ENCODE results near the gene DGAT2. TPM values are rescaled to one million over a fixed set of nuclear protein-coding genes. Genes with fewer than 3 reads are reported as not detected.

DGAT2 gene, protein sequence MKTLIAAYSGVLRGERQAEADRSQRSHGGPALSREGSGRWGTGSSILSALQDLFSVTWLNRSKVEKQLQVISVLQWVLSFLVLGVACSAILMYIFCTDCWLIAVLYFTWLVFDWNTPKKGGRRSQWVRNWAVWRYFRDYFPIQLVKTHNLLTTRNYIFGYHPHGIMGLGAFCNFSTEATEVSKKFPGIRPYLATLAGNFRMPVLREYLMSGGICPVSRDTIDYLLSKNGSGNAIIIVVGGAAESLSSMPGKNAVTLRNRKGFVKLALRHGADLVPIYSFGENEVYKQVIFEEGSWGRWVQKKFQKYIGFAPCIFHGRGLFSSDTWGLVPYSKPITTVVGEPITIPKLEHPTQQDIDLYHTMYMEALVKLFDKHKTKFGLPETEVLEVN
- total RNA-seq (2022; extraction: Qiagen RNA extraction; ENCODE audit: low read depth): 1.4 to 2.2 TPM (median 1.7 TPM) in 5 replicates

DNA sequence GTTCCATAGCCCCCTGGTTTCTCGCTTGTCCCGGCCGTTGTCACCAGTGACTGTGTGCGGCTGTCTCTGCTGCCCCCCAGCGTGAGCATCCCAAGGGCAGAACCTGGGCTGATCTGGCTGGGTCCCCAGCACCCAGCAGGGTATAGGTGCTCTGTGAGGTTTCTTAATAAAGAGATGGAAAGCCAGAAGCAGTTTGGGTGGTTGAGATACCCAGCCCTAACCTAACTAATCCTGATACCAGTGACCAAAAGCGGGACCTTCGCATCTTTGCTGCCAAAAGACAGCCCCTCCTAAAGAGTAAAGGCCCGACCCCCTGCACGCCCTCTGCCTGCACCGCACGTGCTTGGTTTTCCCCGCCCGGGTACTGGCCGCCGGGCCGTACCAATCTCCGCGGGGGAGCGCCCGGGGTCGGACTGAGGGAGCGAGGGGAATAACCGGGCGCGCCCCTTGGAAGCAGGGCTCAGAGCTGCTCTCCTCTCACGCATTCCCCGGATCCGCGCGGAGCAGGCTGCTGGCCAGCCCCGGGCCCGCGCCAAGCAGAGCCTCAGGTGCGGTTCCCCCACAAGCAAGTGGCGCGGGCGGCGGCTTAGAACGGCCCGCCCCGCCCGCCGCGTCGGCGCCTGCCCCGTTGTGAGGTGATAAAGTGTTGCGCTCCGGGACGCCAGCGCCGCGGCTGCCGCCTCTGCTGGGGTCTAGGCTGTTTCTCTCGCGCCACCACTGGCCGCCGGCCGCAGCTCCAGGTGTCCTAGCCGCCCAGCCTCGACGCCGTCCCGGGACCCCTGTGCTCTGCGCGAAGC, at the start of gene DGAT2:
DGAT2 (plus strand) TSS at position 667 of the 797 bp plus-strand sequence. CDS start 214 bp downstream, outside the sequence.

DNA sequence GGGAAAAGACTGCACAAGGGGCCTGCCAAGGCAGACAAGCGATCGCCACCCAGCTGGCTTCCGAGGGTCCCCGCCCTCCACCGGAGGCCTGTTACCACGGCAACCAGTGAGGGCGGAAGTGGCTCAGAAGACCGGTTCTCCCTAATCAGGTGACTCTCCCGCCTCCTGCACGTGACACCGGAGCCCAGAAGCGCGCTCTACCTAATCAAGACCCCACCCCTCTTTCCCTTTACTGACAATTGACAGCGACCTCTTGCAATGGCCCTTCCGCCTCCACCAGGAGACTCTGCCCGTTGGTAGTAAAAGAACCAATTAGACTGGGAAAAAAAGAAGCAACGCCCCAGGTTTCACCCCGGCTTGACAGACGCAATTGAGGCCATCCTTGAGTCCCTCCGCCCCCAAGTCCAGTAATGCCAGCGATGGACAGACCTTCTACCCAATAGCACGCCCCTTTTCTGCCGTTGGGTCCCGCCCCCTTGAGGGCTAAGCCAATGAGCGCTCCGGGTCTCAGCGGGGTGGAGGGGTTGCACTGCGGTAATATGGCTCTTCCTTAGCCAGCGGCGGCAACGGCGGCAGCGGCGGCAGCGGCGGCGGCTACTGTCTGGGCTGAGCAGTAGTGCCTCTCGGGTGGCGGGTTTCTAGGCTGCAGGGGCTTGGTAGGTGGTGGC, 46.2 kb downstream of the DGAT2 start, which contains the start of gene UVRAG:
UVRAG (plus strand) TSS at position 534 of the 668 bp plus-strand sequence. CDS start 198 bp downstream, outside the sequence.

Other genes with a start within 250 kb of the DGAT2 start
- 8.5 to 15.9 TPM (median 12.8 TPM) in 5 replicates for gene GDPD5, start 242.8 kb upstream of the DGAT2 start, total RNA-seq (2022; extraction: Qiagen RNA extraction; ENCODE audit: low read depth)
- gene SERPINH1, start 206.5 kb upstream of the DGAT2 start, total RNA-seq (2022; extraction: Qiagen RNA extraction; ENCODE audit: low read depth): 71.2 to 99.2 TPM (median 90.8 TPM) in 5 replicates
- 1.4 to 2.1 TPM (median 1.7 TPM) in 5 replicates for gene MAP6, start 99.7 kb upstream of the DGAT2 start, total RNA-seq (2022; extraction: Qiagen RNA extraction; ENCODE audit: low read depth)
- not detected in 5 replicates for gene MOGAT2, start 50.9 kb upstream of the DGAT2 start, total RNA-seq (2022; extraction: Qiagen RNA extraction; ENCODE audit: low read depth)
- gene UVRAG, start 46.4 kb downstream of the DGAT2 start, total RNA-seq (2022; extraction: Qiagen RNA extraction; ENCODE audit: low read depth): 9.5 to 10.9 TPM (median 10.3 TPM) in 5 replicates